ENCODE data around the gene LARP4. TPM values are rescaled to one million over a fixed set of nuclear protein-coding genes. Genes with fewer than 3 reads are reported as not detected.

LARP4 gene
- total RNA-seq = 27.9 and 36.8 TPM in 2 replicates

GRCh38 chr12:50400638-50401499 lies at the start of gene LARP4:
Gene LARP4, plus strand, starts transcription at chr12:50400885. Its CDS starts 126 bp downstream, at chr12:50401011.

DNA sequence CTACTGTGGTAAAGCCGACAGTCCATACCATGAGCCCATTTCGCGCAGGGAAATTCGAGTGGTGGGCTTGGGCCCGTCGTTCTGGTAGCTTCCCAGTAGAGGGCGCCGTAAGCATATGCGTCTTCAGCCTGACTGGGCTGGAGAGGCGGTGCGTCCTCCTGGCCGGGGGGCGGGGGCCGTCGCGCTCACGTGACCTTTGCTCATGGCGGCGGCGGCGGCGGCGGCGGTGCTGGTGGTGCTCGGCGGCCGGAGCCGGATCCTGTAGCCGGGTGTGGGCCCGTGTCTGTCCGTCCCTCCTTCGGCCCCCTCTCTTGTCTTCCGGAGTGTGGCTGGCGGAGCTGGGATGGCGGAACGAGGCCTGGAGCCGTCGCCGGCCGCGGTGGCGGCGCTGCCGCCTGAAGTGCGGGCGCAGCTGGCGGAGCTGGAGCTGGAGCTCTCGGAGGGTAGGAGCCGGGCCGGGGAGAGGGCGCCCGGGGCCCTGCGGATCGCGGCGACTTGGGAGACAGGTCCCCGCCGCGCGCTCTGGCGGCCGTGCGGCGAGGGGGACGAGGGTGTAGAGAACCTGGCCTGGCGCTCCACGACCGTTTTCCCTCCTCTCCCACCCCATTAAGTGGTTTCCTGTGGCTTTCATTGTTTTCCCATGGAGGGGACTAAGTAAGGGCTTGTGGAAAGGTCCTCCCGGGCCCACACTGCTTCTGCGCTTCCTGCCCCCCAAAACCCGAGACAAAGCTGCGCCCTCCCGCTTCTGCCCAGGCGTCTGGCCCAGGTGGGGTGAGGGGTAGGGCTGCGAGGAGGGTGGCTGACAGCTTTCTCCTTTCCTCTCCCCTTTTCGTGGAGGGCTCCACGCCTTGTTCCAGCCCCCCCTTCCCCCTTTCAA lies 104.4 kb downstream of the LARP4 start, which contains the start of gene DIP2B:
DIP2B (plus strand) TSS at position 188 of the 877 bp plus-strand sequence; CDS start at position 344, 156 bp downstream.

Other genes starting within 250 kb of the LARP4 start
- 30.6 and 40.0 TPM in 2 replicates for gene CERS5, start 233.5 kb upstream of the LARP4 start, total RNA-seq
- gene LIMA1, start 117.4 kb upstream of the LARP4 start, total RNA-seq = 100 and 107 TPM in 2 replicates
- under 0.01 TPM in 1 of 2 replicates, not detected in the other for gene FAM186A, start 4.3 kb upstream of the LARP4 start, total RNA-seq
- 19.8 and 21.4 TPM in 2 replicates for gene DIP2B, start 104.1 kb downstream of the LARP4 start, total RNA-seq